K562 (cell line): ENCODE data around the gene PAFAH1B1.
"Not testable (repeated sequence)": the region's sequence is repeated elsewhere in the genome, so short reads cannot be mapped to it uniquely, and the experiment has no call there.

ENCODE experiments used
- CBFA2T3 ChIP-seq: fragments of 450-650 bp; IDR thresholded peaks from 2 replicates; pipeline ENCODE4 v1.6.1; 2017
- EGR1 ChIP-seq: fragments of 450-650 bp; conservative IDR thresholded peaks from 2 replicates; pipeline ENCODE4 v1.6.1; 2017; ENCODE audit warnings: mild to moderate bottlenecking
- EP300 ChIP-seq: IDR thresholded peaks from 2 replicates; pipeline ENCODE4 v1.6.1; 2012; ENCODE audit warnings: low read length, improper control_type of control experiment
- NR1H2 ChIP-seq: sonication (generic); formaldehyde crosslinking; IDR thresholded peaks from 2 replicates; pipeline ENCODE4 v1.4.0; 2020; ENCODE audit warnings: mild to moderate bottlenecking, missing genetic modification reagents
- RBBP5 ChIP-seq: fragments of 200-600 bp; sonication (generic); IDR thresholded peaks from 2 replicates; pipeline ENCODE4 v1.6.1; 2012; ENCODE audit warnings: borderline replicate concordance, mild to moderate bottlenecking, low read length, control low read depth, inconsistent platforms; ENCODE audit not compliant: insufficient read depth, poor library complexity, severe bottlenecking
- TF ChIP-seq, protein P1 (sequence below): fragments of 450-650 bp; IDR thresholded peaks from 2 replicates; pipeline ENCODE4 v1.6.1; 2016

GRCh38 chr17:2679247-2679646 lies 85.8 kb downstream of the PAFAH1B1 start:
- TF ChIP-seq NR1H2 (CRISPR knock-in tag); RBBP5; CBFA2T3; EP300; EGR1: not testable (repeated sequence)
- TF ChIP-seq, protein P1, sequence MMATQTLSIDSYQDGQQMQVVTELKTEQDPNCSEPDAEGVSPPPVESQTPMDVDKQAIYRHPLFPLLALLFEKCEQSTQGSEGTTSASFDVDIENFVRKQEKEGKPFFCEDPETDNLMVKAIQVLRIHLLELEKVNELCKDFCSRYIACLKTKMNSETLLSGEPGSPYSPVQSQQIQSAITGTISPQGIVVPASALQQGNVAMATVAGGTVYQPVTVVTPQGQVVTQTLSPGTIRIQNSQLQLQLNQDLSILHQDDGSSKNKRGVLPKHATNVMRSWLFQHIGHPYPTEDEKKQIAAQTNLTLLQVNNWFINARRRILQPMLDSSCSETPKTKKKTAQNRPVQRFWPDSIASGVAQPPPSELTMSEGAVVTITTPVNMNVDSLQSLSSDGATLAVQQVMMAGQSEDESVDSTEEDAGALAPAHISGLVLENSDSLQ, result not testable (repeated sequence)
